HG03432 (cell line): Measurements from ENCODE around the gene TNRC6C.
"Not testable (repeated sequence)": the region's sequence is repeated elsewhere in the genome, so short reads cannot be mapped to it uniquely, and the experiment has no call there.

Experiments used
- ATAC-seq: cut with Tn5 transposase; IDR thresholded peaks from one replicate; pipeline ENCODE4 v1.9.1; 2021; ENCODE audit warnings: mild to moderate bottlenecking, moderate library complexity; ENCODE audit not compliant: unreplicated experiment

TNRC6C gene

DNA sequence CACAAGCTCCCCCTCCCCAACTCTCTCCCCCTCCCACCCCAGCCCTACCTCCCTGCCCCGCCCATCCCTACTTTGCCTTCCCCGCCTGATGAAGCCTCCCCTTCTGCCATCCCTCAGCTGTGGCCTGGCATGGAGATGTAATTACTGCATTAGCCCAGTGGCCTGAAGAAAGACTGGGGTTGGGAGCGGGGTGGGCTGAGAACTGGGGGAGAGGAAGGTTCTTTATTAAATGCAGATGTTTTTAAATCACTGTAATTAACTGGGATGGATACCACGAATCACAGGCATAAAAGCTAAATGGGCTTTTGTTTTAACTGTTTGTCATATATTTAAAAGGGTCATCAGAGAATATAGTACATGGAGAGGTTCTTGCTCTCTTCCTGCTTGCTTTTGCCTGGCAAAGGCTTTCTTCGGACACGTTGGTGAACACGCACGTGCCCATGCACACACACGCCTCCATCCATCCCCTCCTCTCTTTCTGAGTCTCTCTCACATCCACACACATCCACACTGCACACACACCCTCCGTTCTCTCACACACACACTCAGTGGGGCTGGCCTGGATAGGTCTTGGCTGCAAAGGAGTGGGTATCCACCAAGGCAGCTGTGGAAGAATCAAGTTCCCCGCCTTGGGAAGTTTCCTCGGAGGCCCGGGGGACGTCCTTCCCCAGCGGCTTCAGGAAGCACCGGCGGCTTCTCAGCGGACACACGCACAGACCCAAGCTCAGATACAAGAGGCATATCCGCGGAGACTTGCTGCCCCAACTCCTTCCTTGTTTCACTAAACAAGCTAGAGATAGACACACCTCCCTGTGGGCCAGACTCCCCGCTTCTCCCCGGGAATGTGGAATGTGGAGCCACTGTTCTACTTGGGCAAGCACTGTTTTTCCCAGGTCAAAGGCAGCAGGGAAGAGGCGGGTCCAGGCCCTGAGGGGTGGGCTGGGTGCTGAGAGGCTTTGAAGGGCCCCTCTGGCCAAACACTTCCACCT is 27.4 kb upstream of the TNRC6C start:
- ATAC-seq: no peak

DNA sequence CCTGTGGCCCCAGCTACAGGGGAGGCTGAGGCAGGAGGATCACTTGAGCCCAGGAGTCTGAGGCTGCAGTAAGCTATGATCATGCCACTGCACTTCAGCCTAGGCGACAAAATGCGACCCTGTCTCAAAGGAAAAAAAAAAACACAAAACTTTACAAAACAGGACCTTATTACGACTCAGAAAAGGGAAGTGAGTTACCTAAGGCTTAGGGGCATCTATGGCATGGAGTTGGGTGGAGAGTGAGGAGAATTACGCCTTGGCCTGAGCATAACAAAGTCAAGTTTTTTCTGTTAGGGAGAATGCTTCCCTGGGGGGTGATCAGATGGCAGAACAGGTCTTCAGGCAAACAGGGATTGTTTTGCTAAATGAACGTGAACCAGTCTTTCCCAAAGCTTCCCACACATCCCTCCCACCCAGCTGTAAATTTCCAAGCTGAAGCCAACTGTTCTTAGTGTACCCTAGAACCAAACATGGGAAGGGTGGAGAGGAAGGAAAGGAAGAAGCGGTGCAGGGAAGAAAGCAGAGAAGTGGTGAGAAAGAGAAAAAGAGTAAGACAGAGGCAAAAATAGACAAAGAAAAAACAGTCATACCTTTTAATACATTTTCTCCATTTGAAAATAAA is 24.6 kb upstream of the TNRC6C start:
- no peak for ATAC-seq

DNA sequence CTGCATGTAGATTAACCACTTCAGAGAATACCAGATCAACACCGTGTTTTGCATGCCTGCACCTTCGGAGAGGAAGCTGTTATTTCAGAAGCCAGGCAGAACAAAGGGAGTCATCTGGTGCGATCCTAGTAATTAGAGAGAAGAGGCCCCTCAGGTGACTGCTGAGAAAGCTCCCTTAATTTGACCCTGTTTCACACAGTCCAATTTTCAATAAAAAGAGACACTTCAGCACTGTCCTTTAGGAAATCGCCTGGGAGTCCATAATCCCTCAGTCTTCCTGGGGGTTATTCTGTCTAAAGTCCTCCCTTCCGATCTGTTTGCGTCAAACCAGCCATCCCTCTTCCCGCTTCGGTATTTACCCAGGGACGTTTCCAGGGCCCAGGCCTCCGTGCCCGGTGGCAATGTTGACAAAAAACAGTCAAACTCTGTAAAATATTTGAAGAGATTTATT is 23.4 kb upstream of the TNRC6C start:
- ATAC-seq: no peak

DNA sequence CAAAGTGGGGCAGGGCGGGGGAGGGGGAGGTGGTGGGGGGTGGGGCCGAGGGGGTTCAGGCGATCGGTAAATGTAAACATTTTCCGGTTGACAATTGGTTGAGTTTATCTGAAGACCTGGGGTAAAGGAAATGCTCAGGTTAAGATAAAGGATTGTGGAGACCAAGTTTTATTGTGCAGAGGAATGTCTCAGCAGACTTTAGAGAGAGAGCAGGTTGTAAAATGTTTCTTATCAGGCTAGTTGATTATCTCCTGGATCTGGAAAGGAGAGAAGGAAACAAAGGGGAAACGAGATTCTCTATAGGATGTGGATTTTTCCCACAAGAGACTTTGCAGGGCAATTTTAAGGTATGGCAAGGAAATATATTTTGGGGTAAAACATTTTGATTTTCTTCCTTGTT is 22.8 kb upstream of the TNRC6C start:
- ATAC-seq: not testable (repeated sequence)

DNA sequence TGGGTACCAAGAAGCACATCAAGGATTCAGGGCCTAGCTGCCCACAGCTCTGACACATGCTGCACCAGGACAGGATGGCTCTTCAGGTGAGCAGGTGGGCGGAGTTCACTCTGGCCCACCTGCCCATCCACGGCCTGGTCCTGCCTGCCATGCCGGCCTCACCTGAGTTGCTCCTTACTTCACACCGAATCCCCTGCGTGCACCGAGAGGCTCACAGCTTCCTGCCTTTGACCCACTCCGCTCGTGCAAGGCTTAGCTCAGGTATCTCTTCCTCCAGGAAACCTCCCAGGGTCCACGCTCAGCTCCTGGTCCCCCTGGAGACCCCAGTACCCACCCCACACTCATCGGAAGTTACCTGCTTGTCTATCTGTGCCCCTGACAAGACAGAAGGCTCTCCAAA is 21.6 kb upstream of the TNRC6C start:
- ATAC-seq: no peak

DNA sequence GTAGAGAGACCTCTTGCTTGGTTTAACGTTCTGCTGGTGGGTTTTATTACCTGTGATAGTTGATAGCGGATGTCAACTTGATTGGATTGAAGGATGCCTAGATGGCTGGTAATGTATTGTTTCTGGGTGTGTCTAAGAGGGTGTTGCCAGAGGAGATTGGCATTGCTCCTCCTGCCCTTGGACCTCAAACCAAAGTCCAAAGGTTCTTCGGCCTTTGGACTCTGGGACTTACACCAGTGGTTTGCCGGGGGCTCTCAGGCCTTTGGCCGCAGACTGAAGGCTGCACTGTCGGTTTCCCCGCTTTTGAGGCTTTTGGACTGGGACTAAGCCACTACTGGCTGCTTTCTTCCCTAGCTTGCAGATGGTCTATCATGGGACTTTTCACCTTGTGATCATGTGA is 17.5 kb upstream of the TNRC6C start:
- ATAC-seq: no peak

DNA sequence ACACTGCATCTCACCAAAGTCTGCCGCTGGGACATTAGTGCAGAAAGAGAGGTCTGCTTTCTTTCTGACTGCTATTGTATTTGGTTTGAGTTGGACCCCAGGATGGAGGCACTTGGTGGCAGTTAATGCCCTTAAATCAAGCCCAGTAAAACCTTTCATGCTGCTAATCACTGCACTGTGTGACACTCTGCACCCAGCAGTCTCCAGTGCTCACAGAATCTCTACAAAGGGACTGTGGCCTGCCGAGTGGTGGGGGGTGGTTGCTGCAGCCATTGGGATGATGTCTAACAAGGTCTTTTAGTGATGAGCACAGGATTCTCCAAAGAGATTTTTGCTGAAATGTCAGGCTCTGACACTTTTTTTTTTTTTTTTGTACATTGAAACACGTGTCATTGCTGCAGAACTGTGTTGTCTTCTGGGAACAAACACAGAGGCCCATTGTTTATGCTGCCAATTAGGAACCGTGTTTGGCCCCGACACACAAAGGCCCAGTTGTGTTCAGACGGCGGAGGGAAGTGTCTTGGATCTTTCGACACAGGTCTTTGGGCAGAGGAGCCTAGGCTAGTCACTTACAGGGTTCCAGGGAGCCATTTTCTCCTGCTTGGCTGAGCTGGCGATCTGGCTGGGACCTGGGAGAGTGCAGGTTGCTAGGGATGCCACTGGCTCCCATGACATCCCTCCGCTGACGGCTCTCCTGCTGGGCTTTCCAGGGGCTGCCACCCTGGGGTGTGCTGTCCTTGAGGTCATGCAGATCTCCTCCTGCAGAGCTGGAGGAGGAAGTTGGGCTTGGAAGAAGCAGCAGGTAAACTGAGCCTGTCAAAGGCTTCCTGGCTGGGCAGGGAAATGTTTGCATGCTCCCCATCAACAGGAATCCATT is 16.2 kb upstream of the TNRC6C start:
- no peak for ATAC-seq

DNA sequence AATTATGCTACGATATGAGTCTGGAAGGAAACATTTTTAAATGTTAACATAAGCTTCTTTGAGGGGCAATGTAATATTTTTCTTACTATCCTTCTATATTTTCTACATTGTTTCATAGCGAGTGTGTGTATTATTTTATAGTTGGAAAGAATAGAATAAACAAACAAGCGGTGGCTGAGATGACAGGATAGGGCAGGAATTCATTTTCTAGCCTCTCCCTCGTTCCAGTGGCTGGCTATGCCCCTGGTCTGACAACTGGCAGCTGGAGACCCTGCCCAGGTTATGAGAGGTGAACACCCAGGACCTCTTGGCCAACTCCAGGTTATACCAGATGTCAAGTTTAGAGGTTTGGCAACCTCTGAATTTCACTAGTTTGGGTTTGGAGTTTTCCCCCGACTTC is 14.5 kb upstream of the TNRC6C start:
- no peak for ATAC-seq

DNA sequence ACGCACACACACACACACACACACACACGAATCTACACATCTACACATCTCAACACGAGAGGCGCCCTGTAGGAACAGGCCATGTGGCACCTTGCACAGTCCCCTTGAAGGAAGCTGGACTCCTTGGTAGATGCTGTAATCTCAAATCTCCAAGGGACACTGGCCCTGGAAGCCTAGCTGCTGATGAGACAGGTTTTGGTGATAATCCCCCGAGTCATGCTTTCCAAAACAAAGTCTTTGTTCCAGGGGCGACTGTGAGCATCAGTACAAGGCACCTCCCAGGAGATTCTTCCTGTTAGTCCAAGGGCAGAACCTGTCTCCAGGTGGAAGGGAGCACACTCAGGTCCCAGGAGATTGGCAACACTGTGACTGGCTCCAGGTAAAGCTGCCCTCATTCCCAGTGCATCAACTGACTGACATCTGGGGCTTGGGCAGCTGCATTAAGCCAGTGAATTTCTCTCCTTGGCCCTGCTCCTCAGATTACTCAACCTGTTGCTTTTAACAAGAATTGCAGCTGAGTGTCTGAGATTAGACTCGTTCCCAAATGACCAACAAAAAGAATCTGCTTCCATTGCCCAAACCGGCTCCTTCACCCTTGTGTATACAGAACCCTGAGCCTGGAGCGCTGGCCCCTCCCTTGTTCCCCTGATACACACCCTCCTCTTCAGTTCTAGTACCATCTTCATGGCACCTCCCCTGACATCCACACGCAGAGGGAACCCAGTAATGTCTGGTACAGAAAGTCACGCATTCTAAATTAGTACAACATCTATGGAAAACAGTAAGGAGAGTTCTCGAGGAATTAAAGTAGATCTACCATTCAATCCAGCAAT is 13.9 kb upstream of the TNRC6C start:
- ATAC-seq: no peak

DNA sequence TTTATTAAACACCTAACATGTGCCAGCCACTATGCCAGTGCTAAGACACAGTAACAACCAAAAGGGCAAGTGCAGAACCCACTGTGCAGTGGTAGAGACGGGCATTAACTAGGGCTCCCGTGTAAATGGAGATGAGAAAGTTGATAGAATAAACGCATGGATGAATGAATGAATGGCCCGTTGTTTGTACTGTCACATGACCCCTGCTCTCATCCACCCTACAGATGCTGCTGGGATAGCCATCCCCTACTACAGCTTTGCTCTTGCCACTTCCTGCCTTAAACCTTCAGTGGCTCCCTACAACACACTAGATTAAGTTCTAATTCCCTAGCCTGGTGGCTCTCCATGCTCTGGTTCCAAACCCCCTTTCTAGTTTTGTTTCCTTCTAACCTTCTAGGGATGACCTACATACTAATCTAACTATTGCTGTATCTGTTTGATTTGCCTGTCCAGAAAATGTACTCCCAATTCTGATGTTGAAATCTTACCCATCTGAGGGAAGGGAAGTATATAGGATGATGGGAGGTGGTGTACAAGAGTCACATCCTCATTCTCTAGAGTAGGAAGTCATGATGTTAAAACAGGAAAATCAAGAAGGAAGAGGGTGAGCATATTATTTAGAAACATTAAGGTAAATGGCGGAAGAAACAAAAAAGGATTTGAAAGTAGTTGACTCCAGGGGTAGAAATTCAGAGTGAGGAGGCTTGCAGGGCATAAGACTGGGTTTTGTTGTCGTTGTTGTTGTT is 11.4 kb upstream of the TNRC6C start:
- no peak for ATAC-seq

DNA sequence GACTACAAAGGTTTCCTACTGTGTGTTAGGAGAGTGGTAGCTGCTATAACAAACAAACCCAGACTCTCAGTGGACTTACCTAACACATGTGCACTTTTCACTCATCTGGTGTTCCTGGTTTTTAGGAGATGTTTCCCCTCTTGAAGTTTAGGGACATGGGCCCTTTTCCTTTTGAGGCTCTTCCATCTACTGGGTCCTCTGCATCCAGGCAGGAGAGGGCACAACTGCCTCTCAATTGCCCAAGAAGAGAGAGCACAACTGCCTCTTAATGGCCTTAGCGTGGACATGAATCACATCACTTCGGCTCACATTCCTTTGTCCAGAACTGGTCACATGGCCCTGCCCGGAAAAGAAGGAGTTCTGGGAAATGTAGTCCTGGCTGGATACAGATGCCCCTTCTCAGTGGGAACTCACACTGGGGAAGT is 9.8 kb upstream of the TNRC6C start:
- ATAC-seq: no peak

DNA sequence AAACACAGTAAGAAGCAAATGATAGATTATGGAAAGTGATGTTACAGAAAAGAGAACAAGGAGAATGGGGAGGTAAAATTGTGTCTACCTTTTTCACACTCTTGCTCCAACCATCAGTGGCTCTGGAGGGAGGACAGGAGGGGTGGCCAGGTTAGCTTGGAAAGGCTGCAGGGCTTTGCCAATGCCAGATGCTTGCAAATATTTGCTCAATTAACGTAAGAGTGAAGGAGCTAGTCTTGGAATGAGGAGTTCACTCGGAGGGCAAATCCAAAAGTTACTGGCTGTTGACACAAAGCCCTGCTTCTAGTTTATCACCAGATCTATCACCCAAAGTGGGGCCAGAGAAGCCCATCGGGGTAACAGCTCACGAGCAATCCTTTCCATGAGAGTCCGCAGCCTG is 7.4 kb upstream of the TNRC6C start:
- ATAC-seq: no peak

DNA sequence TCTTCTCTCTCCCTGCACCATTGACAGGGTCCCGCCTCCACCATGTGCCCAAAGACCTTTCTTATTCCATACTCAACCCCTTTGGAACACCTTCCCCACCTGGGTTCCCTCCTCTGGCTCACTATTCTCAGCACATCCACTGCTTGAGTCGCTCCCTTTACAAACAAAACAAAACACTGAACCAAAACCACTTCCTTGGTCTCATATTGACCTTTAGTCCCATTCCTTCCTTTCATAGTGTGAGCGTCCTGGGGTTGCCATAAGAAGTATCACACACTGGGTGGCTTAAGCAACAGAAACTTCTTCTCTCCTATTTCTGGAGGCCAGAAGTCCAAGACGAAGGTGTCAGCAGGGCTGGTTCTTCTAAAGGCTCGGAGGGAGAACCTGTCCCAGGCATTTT is 6.1 kb upstream of the TNRC6C start:
- ATAC-seq: no peak

DNA sequence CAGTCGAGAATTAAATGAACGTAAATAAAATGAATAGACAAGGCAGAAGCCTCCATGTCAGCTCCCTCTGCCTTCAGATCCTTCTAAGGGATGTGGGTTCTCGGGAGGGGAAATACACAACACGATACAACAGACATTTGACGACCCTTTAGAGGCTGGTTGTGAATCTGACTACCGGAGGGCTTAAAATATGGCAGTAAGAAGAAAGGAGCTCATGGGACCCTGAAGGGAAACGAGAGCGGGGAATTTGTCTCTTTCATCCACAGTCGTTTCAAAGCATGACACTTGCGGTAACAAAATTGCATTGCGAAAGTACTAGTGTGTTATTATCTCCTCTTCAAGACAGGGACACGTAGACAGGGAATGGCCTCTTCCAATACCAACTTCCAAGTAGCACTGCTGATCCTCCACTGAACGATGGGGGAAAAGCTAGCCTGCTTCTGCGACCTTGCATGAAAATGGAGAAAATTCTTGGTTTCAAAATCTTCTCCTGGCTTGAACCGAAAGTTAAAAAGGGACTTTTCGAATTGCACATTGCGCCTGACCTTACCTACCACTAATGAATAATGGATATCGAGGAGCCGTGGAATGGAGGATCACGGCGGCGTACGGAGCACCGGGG is 1.2 kb upstream of the TNRC6C start:
- no peak for ATAC-seq

DNA sequence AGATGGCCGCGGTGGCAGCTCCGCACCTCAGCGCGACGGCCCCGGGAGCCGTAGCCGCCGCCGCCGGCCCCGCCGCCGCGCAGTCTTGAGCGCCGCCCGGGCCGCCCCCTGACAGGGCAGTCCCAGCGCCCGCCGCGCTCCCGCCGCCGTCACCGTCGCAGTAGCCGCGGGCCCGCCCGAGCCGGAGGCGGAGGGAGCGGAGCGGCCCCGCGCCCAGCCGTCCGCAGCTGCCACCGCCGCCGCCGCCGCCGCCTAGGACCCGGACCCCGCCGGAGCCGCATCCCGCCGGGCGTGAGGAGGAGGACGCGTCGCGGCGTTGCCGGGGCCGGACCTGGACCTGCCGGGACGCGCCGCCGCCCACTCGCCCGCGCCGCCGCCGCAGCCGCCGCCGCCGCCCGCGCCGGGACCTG is 218 bp downstream of the TNRC6C start:
- peak; percentile 16 for ATAC-seq

DNA sequence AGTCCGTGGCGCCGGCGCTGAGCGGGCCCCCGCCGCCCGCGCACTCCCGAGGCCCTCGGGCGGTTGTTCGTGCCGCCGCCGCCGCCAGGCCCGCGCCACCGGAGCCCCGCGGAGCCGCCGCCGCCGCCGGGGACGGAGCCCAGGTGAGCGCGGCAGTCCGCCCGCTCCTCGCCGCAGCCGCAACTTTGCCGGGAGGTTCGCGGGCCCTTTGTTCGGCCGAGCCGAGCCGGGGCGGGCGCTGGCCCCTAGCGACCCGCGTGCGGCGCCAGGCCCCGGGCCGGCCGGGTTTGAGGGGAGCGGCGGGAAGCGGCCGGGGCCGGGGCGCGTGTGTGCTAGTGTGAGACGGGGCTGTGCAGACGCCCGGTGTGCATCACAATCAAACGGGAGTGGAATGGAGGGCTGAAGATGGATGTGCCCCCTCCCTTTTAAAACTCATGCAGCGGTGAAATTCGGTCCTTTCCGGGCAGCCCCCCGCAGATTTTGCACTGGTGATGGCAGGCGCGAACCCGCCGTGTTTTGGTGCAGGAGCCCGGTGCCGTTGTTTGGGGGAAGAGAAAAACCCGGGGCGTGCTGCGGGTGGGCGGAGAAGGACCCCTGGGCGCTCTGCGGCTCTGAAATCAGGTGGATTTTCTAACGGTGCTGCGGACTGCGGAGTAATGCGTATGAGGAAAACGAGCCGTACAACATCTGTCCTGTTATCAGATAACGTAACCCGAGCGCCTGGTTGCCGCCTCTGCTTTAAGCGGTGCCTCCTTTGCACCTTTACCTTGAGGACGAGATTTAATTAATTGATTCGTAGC is 823 bp downstream of the TNRC6C start:
- ATAC-seq: no peak

DNA sequence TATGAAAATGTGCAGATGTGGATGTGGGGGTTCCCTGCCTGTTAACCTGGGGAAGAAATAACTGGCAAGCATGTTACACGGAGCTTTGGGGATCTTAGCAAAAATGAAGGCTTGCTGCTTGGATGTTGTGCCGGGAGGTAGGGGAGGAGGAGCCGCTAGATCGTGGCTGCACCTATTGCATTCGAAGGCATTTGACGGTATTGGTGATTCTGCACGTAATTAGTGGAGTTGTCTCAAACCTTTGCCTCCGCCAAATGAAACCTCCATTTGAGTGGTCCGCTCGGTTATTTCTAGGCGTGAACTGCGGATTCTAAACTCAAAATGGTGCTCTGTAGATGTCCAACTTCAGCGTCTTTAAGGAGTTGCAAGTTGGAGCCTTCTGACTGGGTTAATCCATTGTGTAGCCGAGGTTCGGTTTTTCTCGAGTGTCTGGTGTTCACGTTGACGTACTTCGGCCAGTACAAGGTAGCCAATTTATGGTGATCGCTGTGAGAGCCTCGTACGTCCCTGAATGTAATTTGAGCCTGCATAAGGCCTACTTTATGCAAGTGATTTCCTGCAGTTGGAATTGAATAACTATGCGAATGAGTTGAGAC is 1.5 kb downstream of the TNRC6C start:
- no peak for ATAC-seq

DNA sequence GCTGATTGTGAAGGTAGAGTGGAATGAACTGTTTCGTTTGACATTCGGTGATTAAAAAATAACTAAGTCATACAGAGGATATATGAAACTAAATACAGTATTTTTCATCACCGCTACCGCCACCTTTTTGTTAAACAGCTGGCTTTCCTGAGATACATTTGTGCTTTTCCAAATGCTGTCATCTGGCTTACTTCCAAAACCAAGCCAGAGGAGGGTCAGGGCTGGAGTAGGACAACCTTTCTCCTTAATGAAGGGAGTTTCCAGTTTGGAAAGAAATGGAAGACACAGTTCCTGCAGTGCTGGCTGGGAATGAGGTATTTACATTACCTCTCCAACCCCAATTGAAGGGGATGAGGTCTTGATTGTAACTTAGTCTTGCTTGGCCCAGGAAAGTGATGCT is 3.2 kb downstream of the TNRC6C start:
- no peak for ATAC-seq
